ENCODE results near the gene PROCR.

- TF ChIP-seq ZNF24 (IDR thresholded peaks at IDR 0.05) (no peak), REST (IDR thresholded peaks at IDR 0.05; ENCODE audit: borderline replicate concordance) (no peak), REST (CRISPR knock-in tag; IDR thresholded peaks at IDR 0.05; ENCODE audit: low read depth) (no peak), RFX5 (IDR thresholded peaks at IDR 0.05; ENCODE audit: low read depth, low read length) (no peak), MYNN (IDR thresholded peaks at IDR 0.05) (no peak), MYNN (CRISPR knock-in tag; IDR thresholded peaks at IDR 0.05) (no peak), ATF6 (CRISPR knock-in tag; IDR thresholded peaks at IDR 0.05) (no peak), HDAC6 (IDR thresholded peaks at IDR 0.05; ENCODE audit: low read depth, low read length) (no peak), GATAD2A (IDR thresholded peaks at IDR 0.05) (no peak), MXD1 (CRISPR knock-in tag; IDR thresholded peaks at IDR 0.05; ENCODE audit: borderline replicate concordance, poor library complexity, severe bottlenecking) (no peak), NR2C1 (IDR thresholded peaks at IDR 0.05) (no peak), NR2C1 (tag; IDR thresholded peaks at IDR 0.05) (no peak), SP1 (CRISPR knock-in tag; IDR thresholded peaks at IDR 0.05) (no peak)
These were observed 9.9 kb downstream of the PROCR start for GRCh38 chr20:35181731-35182130.
